Fibroblast of villous mesenchyme (primary cell): ENCODE measurements around the gene REEP2. TPM values are rescaled to one million over a fixed set of nuclear protein-coding genes. Genes with fewer than 3 reads are reported as not detected.
"Not testable (repeated sequence)": the region's sequence is repeated elsewhere in the genome, so short reads cannot be mapped to it uniquely, and the experiment has no call there.

Experiments used
- DNase-seq: peaks from one replicate; pipeline ENCODE4 v3.0.0-alpha.2; 2010; ENCODE audit warnings: low read depth
- H3K4me3 ChIP-seq: 2 replicates; pipeline ENCODE4 v1.5.1; 2011; ENCODE audit warnings: low read depth, mild to moderate bottlenecking, low read length
- CTCF ChIP-seq: IDR thresholded peaks from 2 replicates; pipeline ENCODE4 v1.5.1; 2012; ENCODE audit warnings: low read depth, mild to moderate bottlenecking, low read length; ENCODE audit not compliant: insufficient read depth
- total RNA-seq: library from RNA; depleted of rRNA; stranded (reverse); fragments of >200 nt; gene quantifications from 2 replicates; pipeline ENCODE4 v1.2.3, GENCODE V29; 2012

The REEP2 gene
- total RNA-seq: 13.0 and 16.4 TPM in 2 replicates

GRCh38 chr5:138438724-138439476 is at the start of gene REEP2:
TSS of gene REEP2 (plus strand) at chr5:138439057. CDS start at chr5:138439209, 152 bp downstream.
- peak within 1 kb of the TSS; percentile 63 for H3K4me3 ChIP-seq
- TF ChIP-seq CTCF: no peak
- peak; percentile 51 for DNase-seq

GRCh38 chr5:138389332-138389731 is 49.5 kb upstream of the REEP2 start:
- TF ChIP-seq CTCF: no peak
- no peak for DNase-seq
- no peak overlapping the region for H3K4me3 ChIP-seq

- not testable (repeated sequence) for H3K4me3 ChIP-seq, DNase-seq
These were observed 48.9 kb upstream of the REEP2 start for GRCh38 chr5:138389911-138390310.

- no peak for TF ChIP-seq CTCF
- DNase-seq: no peak
- H3K4me3 ChIP-seq: no peak overlapping the region
These were observed 46.9 kb upstream of the REEP2 start for GRCh38 chr5:138391859-138392386.

GRCh38 chr5:138402640-138403039 is 36.2 kb upstream of the REEP2 start:
- TF ChIP-seq CTCF: no peak
- no peak overlapping the region for H3K4me3 ChIP-seq
- DNase-seq: no peak

GRCh38 chr5:138408023-138408422 is 30.8 kb upstream of the REEP2 start:
- no peak for TF ChIP-seq CTCF
- no peak overlapping the region for H3K4me3 ChIP-seq

GRCh38 chr5:138410996-138411640 is 27.7 kb upstream of the REEP2 start:
- peak; percentile 31 for DNase-seq
- TF ChIP-seq CTCF: peak; percentile 52
- H3K4me3 ChIP-seq: not testable (repeated sequence)

More at GRCh38 chr5:138408023-138408422, 30.8 kb upstream of the REEP2 start:
- peak; percentile 64 for DNase-seq
